HTERT RPE-1 (cell line): Measurements from ENCODE around the gene KCNA4.
"Not testable (repeated sequence)": the region's sequence is repeated elsewhere in the genome, so short reads cannot be mapped to it uniquely, and the experiment has no call there.

Source experiments
- in situ Hi-C: fragments of 300-500 bp; cut with MboI; formaldehyde crosslinking; loops from 4 replicates; pipeline ENCODE4 v1.14.3; 2020; ENCODE audit warnings: low sequenced_read_pairs

The KCNA4 gene

DNA sequence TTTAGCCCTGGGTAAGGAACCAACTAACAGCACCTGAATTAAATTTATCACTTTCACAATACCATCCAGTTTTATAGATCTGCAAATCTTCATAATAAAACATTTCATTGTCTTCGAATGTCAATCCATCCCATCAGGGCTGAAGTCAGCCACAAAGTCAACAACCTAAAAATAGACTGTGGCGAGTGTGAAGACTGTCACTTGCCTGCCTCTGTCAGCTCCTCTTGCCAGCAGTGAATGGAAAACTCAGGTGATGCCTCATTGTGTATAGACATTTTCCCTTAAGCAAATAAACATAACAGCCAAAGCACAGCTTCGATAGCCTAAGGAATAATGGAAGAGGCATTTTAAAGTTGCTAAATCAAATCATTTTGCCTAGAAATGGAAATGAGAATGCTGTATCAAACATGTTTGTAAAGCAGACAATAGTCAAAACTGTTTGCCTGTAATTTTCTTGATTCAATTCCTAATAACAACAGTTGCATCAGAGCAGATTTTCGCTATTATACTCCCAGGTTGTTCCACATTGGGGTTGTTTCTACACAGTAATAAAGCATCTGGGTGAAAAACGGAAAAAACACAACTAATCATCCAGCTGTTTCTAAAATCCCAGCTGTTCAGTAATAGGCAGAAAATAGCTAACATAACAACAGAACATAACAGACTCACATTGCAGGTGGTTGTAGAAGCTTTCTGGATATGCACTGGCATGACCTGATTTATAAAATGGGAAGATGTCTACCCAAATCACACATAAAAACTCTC is 15.7 kb downstream of the KCNA4 start:
- in situ Hi-C loops = no loop called here

DNA sequence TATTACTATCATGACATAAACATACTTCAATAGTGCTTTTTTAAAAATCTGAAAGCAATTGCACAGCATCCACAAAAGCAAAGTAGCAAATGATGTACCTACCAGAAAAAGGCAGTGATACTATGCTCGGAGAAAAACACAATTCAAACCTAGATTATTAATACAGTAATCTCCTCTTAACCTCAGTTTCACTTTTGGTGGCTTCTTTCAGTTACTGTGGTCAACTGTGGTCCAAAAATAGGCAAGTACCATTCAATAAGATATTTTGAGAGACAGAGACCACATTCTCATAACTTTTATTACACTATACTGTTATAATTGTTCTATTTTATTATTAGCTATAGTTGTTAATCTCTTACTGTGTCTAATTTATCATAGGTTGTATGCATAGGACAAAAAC is 20.8 kb downstream of the KCNA4 start:
- in situ Hi-C loops = no loop called here

DNA sequence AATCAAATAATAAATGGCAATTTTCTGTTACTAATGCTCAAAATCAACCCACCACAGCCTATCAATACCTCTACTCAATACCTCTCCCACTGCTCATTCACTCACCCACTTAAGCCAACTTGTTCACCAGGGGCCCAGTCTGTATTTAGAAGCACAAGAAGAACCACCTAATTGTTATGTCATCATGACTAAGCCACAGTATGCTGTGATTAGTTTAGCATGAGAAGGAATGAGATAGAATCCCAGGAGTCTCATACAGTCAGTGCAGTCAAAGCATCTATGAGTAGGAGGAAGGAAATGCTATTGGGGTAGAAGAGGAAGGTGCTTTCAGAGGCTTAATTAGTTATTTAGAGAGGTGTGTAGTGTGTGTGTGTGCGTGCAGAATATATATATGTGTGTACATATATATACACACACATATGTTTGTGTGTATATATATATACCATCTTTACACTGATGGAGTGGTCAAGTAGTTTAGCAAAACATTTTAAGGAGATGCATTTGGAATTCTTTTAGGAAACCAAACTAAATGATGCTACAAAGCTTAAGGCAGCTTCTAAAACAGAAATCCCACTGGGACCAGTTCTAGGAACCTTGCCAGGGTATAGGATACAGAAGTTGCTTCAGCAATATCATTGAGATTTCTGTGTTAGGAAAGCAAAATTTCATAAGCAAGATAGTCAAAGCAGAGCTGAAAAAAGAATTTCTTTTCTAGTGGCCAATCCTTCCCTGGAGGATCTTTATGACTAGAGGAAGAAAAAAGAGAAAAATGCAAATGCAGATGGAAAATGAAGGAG is 27.5 kb downstream of the KCNA4 start:
- in situ Hi-C loops = no loop called here

DNA sequence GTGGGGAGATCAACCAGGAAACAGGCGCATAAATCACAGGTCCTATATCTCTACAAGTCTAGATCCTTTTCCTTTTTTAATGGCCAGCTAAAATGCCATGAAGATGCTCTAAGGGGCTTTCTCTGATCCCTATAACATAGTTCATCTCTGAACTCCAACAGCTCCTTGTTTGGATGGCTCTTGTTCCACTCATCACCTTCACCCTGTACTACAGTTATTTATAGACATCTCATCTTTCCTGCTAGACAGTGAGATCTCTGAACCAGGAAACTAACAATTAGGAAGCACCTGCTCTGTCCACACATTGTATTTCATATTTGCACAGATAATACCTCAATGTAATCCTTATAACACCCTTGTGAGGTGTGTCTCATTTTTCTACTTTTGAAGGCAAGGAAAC is 31.6 kb downstream of the KCNA4 start:
- in situ Hi-C loops = no loop called here

DNA sequence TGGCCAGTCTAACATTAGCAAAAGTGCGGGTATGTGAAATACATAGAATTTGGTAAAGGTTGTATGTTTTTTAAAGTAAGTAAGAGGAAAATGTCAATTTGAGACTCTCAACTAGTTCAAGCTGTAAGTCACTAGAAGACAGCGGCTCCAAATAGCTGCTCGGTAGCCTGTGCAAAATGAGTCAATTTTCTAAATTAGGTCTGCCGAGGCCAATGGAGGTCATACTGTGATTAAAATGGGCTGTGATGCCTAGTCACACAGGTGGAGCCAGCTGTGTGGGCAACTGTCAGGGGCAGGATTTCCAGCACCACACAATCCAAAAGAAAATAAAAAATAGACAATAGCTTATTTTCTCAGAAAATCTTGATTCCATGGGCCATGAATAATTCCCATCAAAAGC is 32.3 kb downstream of the KCNA4 start:
- in situ Hi-C loops = no loop called here

DNA sequence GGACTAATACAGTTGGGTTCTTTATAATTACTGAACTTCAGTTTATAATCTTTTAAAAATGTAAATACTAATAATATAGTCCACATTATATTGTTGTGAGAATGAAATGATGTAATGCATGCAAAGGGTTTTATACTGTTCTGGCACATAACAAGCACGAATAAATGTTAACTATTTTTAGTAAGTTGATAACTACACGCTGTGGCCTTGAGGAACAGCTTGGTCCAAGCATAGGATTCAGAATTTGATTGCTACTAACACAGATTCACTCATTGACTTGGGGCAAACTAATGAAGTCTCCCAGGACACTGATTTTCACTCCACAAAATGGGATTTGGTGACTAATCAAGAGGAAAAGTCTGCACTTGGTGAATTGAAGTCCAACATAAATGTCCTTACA is 38.3 kb downstream of the KCNA4 start:
- in situ Hi-C loops = no loop called here

DNA sequence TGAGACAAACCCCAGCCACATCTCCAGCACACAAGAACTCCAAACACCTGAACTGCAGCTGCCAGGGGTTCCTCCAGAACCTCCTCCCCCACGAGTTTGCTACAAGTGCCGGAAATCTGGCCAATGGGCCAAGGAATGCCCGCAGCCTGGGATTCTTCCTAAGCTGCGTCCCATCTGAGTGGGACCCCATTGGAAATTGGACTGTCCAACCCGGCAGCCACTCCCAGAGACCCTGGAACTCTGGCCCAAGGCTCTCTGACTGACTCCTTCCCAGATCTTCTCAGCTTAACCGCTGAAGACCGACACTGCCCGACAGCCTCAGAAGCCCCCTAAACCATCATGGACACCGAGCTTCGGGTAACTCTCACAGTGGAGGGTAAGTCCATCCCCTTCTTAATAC is 41.2 kb downstream of the KCNA4 start:
- in situ Hi-C loops = not testable (repeated sequence)

DNA sequence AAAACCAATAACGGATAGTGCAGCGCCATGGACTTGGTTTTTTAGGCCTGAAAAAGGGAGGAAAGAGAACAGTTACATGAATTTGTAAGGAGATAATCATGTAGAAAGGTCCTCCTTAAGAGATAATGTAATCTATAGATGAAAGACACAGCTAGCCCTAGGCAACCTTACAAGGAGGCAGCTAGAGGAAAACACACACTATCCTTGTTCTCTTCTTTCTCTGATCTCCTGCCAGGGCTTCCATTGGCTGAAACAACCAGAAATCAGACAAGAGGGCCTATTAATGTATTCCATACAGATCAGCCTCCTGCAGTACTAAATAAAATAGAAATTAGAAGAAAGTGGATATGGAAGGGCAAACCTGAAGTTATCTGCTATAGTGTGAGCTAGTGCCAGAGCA is 53.0 kb downstream of the KCNA4 start:
- in situ Hi-C loops = no loop called here

DNA sequence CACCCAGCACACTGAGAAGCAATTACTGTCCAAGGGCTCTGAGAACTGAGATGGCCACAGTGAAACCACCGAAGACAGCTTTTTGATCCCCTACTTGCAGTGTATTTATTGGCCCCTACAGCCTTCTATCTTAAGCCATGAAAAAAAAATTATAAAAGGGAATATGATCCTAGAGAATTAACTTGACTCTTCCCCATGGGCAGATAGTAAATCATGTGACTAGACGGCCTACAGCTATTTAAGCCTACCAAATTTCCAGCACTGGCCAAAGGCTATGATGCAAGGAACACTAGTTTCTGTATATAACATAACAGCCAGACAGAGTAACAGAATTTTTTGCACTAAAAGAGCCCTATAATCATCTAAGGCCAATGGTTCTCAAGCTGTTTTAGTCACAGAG is 53.8 kb downstream of the KCNA4 start:
- in situ Hi-C loops = no loop called here

DNA sequence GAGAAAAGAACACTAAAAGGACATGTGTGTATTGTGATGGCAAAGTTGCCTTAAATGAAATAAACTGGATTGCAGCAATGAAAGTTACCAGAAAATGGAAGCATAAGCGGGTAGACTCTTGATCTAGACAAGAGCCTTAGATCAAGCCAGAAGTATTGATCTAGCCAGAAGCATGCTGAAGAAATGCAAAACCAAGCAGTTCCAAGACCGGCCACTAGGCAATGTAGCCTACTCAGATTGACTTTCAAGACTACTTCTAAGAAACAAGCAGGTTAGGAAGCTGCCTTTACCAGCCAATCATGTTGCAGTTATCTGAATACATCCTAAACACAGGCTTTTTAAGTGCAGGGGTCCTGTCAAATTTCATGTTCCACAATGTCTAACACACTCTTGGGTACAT is 54.6 kb downstream of the KCNA4 start:
- in situ Hi-C loops = no loop called here
